Skeletal muscle tissue (tissue), 4 donors: Measurements from ENCODE around the gene IFT27. TPM values are rescaled to one million over a fixed set of nuclear protein-coding genes. Genes with fewer than 3 reads are reported as not detected.

Source experiments
- H3K27ac ChIP-seq: one replicate; pipeline ENCODE4 v1.7.0; 2013; ENCODE audit warnings: mild to moderate bottlenecking, low read depth, low read length, inconsistent platforms
- H3K27me3 ChIP-seq, 3 donors: one replicate each; pipeline ENCODE4 v1.7.0; 2013; ENCODE audit warnings: low read length in 3 of 3; ENCODE audit not compliant: control insufficient read depth in 3 of 3, insufficient read depth in 3 of 3
- H3K36me3 ChIP-seq, 3 donors: one replicate each; pipeline ENCODE4 v1.7.0; 2013; ENCODE audit warnings: low read length in 3 of 3; ENCODE audit not compliant: control insufficient read depth in 3 of 3, insufficient read depth in 3 of 3
- H3K4me1 ChIP-seq, 3 donors: one replicate each; pipeline ENCODE4 v1.7.0; 2013; ENCODE audit warnings: low read length in 3 of 3, mild to moderate bottlenecking in 3 of 3; ENCODE audit not compliant: control insufficient read depth in 3 of 3, insufficient read depth in 3 of 3
- H3K4me3 ChIP-seq, 3 donors: one replicate each; pipeline ENCODE4 v1.7.0; 2013; ENCODE audit warnings: low read length in 3 of 3
- H3K9ac ChIP-seq, 3 donors: one replicate each; pipeline ENCODE4 v1.7.0; 2013; ENCODE audit warnings: low read length in 3 of 3, mild to moderate bottlenecking in 3 of 3, moderate library complexity in 2 of 3, low read depth in 1 of 3
- H3K9me3 ChIP-seq, 3 donors: one replicate each; pipeline ENCODE4 v1.7.0; 2013; ENCODE audit warnings: low read length in 3 of 3; ENCODE audit not compliant: control insufficient read depth in 3 of 3
- total RNA-seq: library from RNA; depleted of rRNA; stranded (reverse); fragments of >200 nt; gene quantifications from one replicate; pipeline ENCODE4 v1.2.3, GENCODE V29; 2014
- donor health status: Osteomylitis.

Gene IFT27
- total RNA-seq, 1 donor from 2014 or later: 19.3 TPM

GRCh38 chr22:36714110-36714509 is 61.8 kb downstream of the IFT27 start:
- Histone ChIP-seq H3K4me3 (no peak overlapping the region), H3K4me1 (no peaks in the 10 kb centered on the region), H3K36me3 (no peaks in the 10 kb centered on the region), H3K27me3 (peaks cover 7 to 30% (median 21%) of the 10 kb centered on the region in 3 donors), H3K9me3 (no peaks in the 10 kb centered on the region), H3K27ac (no peak overlapping the region), H3K9ac (no peak overlapping the region)

DNA sequence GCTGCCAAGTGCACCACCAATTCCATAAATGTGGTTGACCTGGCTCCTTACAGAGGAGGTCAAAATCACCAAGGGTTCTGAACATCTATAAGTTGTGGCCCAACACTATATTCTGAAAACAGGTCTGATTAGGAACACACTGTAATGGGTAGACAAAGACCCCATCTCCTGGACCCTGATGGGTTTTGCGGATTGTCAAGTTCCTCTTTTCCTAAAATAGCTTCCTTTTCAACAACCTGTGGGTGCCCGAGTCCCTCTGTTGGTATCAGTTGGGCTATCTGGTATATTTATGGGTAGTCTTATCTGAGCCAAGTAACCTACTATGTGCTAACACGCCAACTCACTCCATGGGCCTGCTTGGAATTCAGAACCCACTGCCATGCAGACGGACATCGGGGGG is 62.5 kb downstream of the IFT27 start:
- peaks cover 12 to 33% (median 25%) of the 10 kb centered on the region in 3 donors for H3K27me3 ChIP-seq
- H3K36me3 ChIP-seq: no peaks in the 10 kb centered on the region
- no peak overlapping the region for H3K9ac ChIP-seq
- no peak overlapping the region for H3K27ac ChIP-seq
- H3K4me1 ChIP-seq: no peaks in the 10 kb centered on the region
- H3K9me3 ChIP-seq: no peaks in the 10 kb centered on the region
- no peak overlapping the region for H3K4me3 ChIP-seq

Other genes starting within 250 kb of the IFT27 start
- gene EIF3D, start 247.0 kb downstream of the IFT27 start, total RNA-seq: 294 TPM
- gene CACNG2, start 72.4 kb downstream of the IFT27 start, total RNA-seq: not detected
- gene PVALB, start 40.9 kb upstream of the IFT27 start, total RNA-seq: 2.1 TPM
- gene NCF4, start 84.9 kb upstream of the IFT27 start, total RNA-seq: 6.8 TPM
- 2.6 TPM for gene CSF2RB, start 137.5 kb upstream of the IFT27 start, total RNA-seq
- 20.9 TPM for gene TST, start 243.3 kb upstream of the IFT27 start, total RNA-seq
- gene MPST, start 243.6 kb upstream of the IFT27 start, total RNA-seq: 48.5 TPM